Measurements from ENCODE around the gene KAZN.

The KAZN gene

GRCh38 chr1:14614341-14614740 is 15.9 kb downstream of the KAZN start:
- no peak for DNase-seq (ENCODE audit: low read depth)

- DNase-seq (ENCODE audit: low read depth): no peak
Measured at GRCh38 chr1:14615549-14616218, 17.2 kb downstream of the KAZN start.

GRCh38 chr1:14616632-14617396 is 18.3 kb downstream of the KAZN start:
- no peak for DNase-seq (ENCODE audit: low read depth)

- DNase-seq (ENCODE audit: low read depth): no peak
Measured at GRCh38 chr1:14617791-14618190, 19.3 kb downstream of the KAZN start.

- DNase-seq (ENCODE audit: low read depth): no peak
Measured at GRCh38 chr1:14620941-14621340, 22.5 kb downstream of the KAZN start.

- no peak for DNase-seq (ENCODE audit: low read depth)
Measured at GRCh38 chr1:14623090-14623489, 24.6 kb downstream of the KAZN start.

GRCh38 chr1:14624941-14625340 is 26.5 kb downstream of the KAZN start:
- DNase-seq (ENCODE audit: low read depth): no peak

GRCh38 chr1:14625572-14625971 is 27.1 kb downstream of the KAZN start:
- DNase-seq (ENCODE audit: low read depth): no peak

GRCh38 chr1:14625996-14626395 is 27.5 kb downstream of the KAZN start:
- DNase-seq (ENCODE audit: low read depth): no peak

GRCh38 chr1:14626869-14627607 is 28.6 kb downstream of the KAZN start:
- no peak for DNase-seq (ENCODE audit: low read depth)

GRCh38 chr1:14627608-14628489 is 29.4 kb downstream of the KAZN start:
- no peak for DNase-seq (ENCODE audit: low read depth)

GRCh38 chr1:14629363-14630014 is 31.0 kb downstream of the KAZN start:
- DNase-seq (ENCODE audit: low read depth): no peak

GRCh38 chr1:14630986-14631385 is 32.5 kb downstream of the KAZN start:
- DNase-seq (ENCODE audit: low read depth): no peak

GRCh38 chr1:14631421-14631820 is 32.9 kb downstream of the KAZN start:
- no peak for DNase-seq (ENCODE audit: low read depth)

- no peak for DNase-seq (ENCODE audit: low read depth)
Measured at GRCh38 chr1:14634486-14634885, 36.0 kb downstream of the KAZN start.

GRCh38 chr1:14635421-14635820 is 36.9 kb downstream of the KAZN start:
- no peak for DNase-seq (ENCODE audit: low read depth)

GRCh38 chr1:14636897-14637632 is 38.6 kb downstream of the KAZN start:
- no peak for DNase-seq (ENCODE audit: low read depth)

GRCh38 chr1:14639291-14640050 is 41.0 kb downstream of the KAZN start:
- no peak for DNase-seq (ENCODE audit: low read depth)

- no peak for DNase-seq (ENCODE audit: low read depth)
Measured at GRCh38 chr1:14642712-14643111, 44.2 kb downstream of the KAZN start.

GRCh38 chr1:14646973-14647372 is 48.5 kb downstream of the KAZN start:
- DNase-seq (ENCODE audit: low read depth): no peak
